Hepatocyte (in vitro differentiated cells): ENCODE results near the gene UTRN. TPM values are rescaled to one million over a fixed set of nuclear protein-coding genes. Genes with fewer than 3 reads are reported as not detected.

Source experiments
- DNase-seq: peaks from one replicate; pipeline ENCODE4 v3.0.0-alpha.2; 2016; ENCODE audit warnings: low spot score
- H2AFZ ChIP-seq: fragments of 200-600 bp; sonication (generic); 2 replicates; pipeline ENCODE4 v1.6.0; 2016; ENCODE audit warnings: antibody characterized with exemption, mild to moderate bottlenecking
- H3K27ac ChIP-seq: fragments of 200-600 bp; sonication (generic); 2 replicates; pipeline ENCODE4 v1.5.1; 2016; ENCODE audit warnings: mild to moderate bottlenecking
- H3K27me3 ChIP-seq: fragments of 200-600 bp; sonication (generic); 2 replicates; pipeline ENCODE4 v1.6.1; 2016
- H3K36me3 ChIP-seq: fragments of 200-600 bp; sonication (generic); replicated peaks from 2 replicates; pipeline ENCODE4 v1.5.1; 2016; ENCODE audit warnings: low read depth; ENCODE audit not compliant: insufficient read depth
- H3K4me1 ChIP-seq: fragments of 200-600 bp; sonication (generic); 2 replicates; pipeline ENCODE4 v1.5.1; 2016; ENCODE audit warnings: mild to moderate bottlenecking, moderate library complexity; ENCODE audit not compliant: insufficient read depth
- H3K4me2 ChIP-seq: fragments of 200-600 bp; sonication (generic); 2 replicates; pipeline ENCODE4 v1.6.0; 2016
- H3K4me3 ChIP-seq: fragments of 200-600 bp; sonication (generic); 2 replicates; pipeline ENCODE4 v1.5.1; 2016; ENCODE audit warnings: mild to moderate bottlenecking
- H3K79me2 ChIP-seq: fragments of 200-600 bp; sonication (generic); 2 replicates; pipeline ENCODE4 v1.6.0; 2017; ENCODE audit warnings: mild to moderate bottlenecking
- H3K9me2 ChIP-seq: fragments of 200-600 bp; sonication (generic); replicated peaks from 2 replicates; pipeline ENCODE4 v1.6.0; 2017; ENCODE audit warnings: mild to moderate bottlenecking; ENCODE audit not compliant: insufficient read depth
- H3K9me3 ChIP-seq: fragments of 200-600 bp; sonication (generic); 2 replicates; pipeline ENCODE4 v1.5.1; 2016; ENCODE audit warnings: low read depth, mild to moderate bottlenecking
- H4K20me1 ChIP-seq: fragments of 200-600 bp; sonication (generic); 2 replicates; pipeline ENCODE4 v1.6.0; 2016; ENCODE audit warnings: mild to moderate bottlenecking; ENCODE audit not compliant: insufficient read depth, poor library complexity, severe bottlenecking
- CTCF ChIP-seq: fragments of 200-600 bp; sonication (generic); IDR thresholded peaks from 2 replicates; pipeline ENCODE4 v1.5.1; 2016; ENCODE audit warnings: antibody characterized with exemption, mild to moderate bottlenecking; ENCODE audit not compliant: poor library complexity
- EZH2 ChIP-seq: fragments of 200-600 bp; sonication (generic); IDR thresholded peaks from 2 replicates; pipeline ENCODE4 v1.6.1; 2016; ENCODE audit warnings: antibody characterized with exemption, mild to moderate bottlenecking, borderline replicate concordance
- EZH2phosphoT487 ChIP-seq: fragments of 200-600 bp; sonication (generic); IDR thresholded peaks from one replicate; pipeline ENCODE4 v1.6.1; 2018; ENCODE audit warnings: antibody characterized with exemption, mild to moderate bottlenecking, low read depth, moderate library complexity; ENCODE audit not compliant: unreplicated experiment, severe bottlenecking
- WGBS: methylation state at CpG from one replicate; pipeline ENCODE4 v1.1.6; 2016; ENCODE audit warnings: low lambda C conversion rate; ENCODE audit errors: missing lambda C conversion rate; 5-methylcytosine and 5-hydroxymethylcytosine counted together
- polyA plus RNA-seq: library from polyadenylated mRNA; unstranded; fragments of >200 nt; fragmentation: Nextera tagmentation; extraction: Ambion mirVana; gene quantifications from 2 replicates; pipeline ENCODE4 v1.2.1, GENCODE V29; 2016
- total RNA-seq: library from RNA; depleted of rRNA; stranded (reverse); fragments of >200 nt; gene quantifications from 2 replicates; pipeline ENCODE4 v1.2.3, GENCODE V29; 2014

The UTRN gene
- total and polyA plus RNA-seq, 2 experiments from 2014 or later, result 33.1 to 112 TPM

GRCh38 chr6:144248003-144248402 is 37.1 kb upstream of the UTRN start:
- no peak for TF ChIP-seq EZH2phosphoT487
- no peak for TF ChIP-seq CTCF
- Histone ChIP-seq H4K20me1 (no peaks in the 10 kb centered on the region), H3K4me3 (no peak overlapping the region), H3K4me2 (no peak overlapping the region), H3K4me1 (peaks cover 6% of the 10 kb centered on the region), H3K9me2 (no peaks in the 10 kb centered on the region), H2AFZ (no peak overlapping the region), H3K9me3 (no peaks in the 10 kb centered on the region), H3K27me3 (no peaks in the 10 kb centered on the region), H3K27ac (peak overlapping the region; percentile 29), H3K36me3 (no peaks in the 10 kb centered on the region), H3K79me2 (no peaks in the 10 kb centered on the region)
- WGBS, result 86% methylated on average over 2 of the region's 2 CpGs
- DNase-seq, result no peak

- H3K4me1 ChIP-seq, result peaks cover 6% of the 10 kb centered on the region
- WGBS, result 67% methylated on average over 3 of the region's 3 CpGs
- peak overlapping the region; percentile 73 for H3K27ac ChIP-seq
- H3K79me2 ChIP-seq, result no peaks in the 10 kb centered on the region
- no peaks in the 10 kb centered on the region for H3K27me3 ChIP-seq
- H2AFZ ChIP-seq, result no peak overlapping the region
- no peak for TF ChIP-seq EZH2
- TF ChIP-seq CTCF, result no peak
- TF ChIP-seq EZH2phosphoT487, result no peak
- H3K9me3 ChIP-seq, result no peaks in the 10 kb centered on the region
- no peaks in the 10 kb centered on the region for H4K20me1 ChIP-seq
- H3K4me2 ChIP-seq, result peak overlapping the region; percentile 13
- H3K36me3 ChIP-seq, result no peaks in the 10 kb centered on the region
- no peak overlapping the region for H3K4me3 ChIP-seq
- H3K9me2 ChIP-seq, result no peaks in the 10 kb centered on the region
- peak; percentile 41 for DNase-seq
These were observed 36.4 kb upstream of the UTRN start for GRCh38 chr6:144248476-144249301.

GRCh38 chr6:144250276-144250675 is 34.9 kb upstream of the UTRN start:
- DNase-seq, result no peak
- 74% methylated on average over 3 of the region's 3 CpGs for WGBS

More at GRCh38 chr6:144250276-144250675, 34.9 kb upstream of the UTRN start:
- TF ChIP-seq CTCF, result no peak
- TF ChIP-seq EZH2phosphoT487, result no peak
- TF ChIP-seq EZH2, result no peak
- no peaks in the 10 kb centered on the region for H3K36me3 ChIP-seq
- no peaks in the 10 kb centered on the region for H3K27me3 ChIP-seq
- no peaks in the 10 kb centered on the region for H3K9me3 ChIP-seq
- H3K9me2 ChIP-seq, result no peaks in the 10 kb centered on the region
- no peak overlapping the region for H3K27ac ChIP-seq
- H3K4me1 ChIP-seq, result peaks cover 6% of the 10 kb centered on the region
- no peaks in the 10 kb centered on the region for H4K20me1 ChIP-seq
- H3K4me2 ChIP-seq, result no peak overlapping the region
- H3K4me3 ChIP-seq, result no peak overlapping the region
- no peak overlapping the region for H2AFZ ChIP-seq
- no peaks in the 10 kb centered on the region for H3K79me2 ChIP-seq
